Peyer's patch (tissue), 4 donors: ENCODE results near the gene GSTM2. TPM values are rescaled to one million over a fixed set of nuclear protein-coding genes. Genes with fewer than 3 reads are reported as not detected.

ENCODE experiments used
- DNase-seq, 3 donors: peaks; one replicate each; pipeline ENCODE4 v3.0.0-alpha.2; 2017 to 2019
- H3K27ac ChIP-seq, 4 donors: fragments of 200-600 bp; sonication (generic); one replicate each; pipeline ENCODE4 v1.5.1; 2016 to 2019
- H3K27me3 ChIP-seq, 2 donors: fragments of 200-600 bp; sonication (generic); one replicate each; pipeline ENCODE4 v1.5.1; 2019
- H3K36me3 ChIP-seq, 3 donors: fragments of 200-600 bp; sonication (generic); one replicate each; pipeline ENCODE4 v1.5.1; 2016 to 2019
- H3K4me1 ChIP-seq, 4 donors: fragments of 200-600 bp; sonication (generic); one replicate each; pipeline ENCODE4 v1.5.1; 2016 to 2019
- H3K4me3 ChIP-seq, 4 donors: fragments of 200-600 bp; sonication (generic); 1 replicate in 3 of 4; 2 replicates in 1 of 4; pipeline ENCODE4 v1.5.1; 2016 to 2019; ENCODE audit warnings: mild to moderate bottlenecking in 1 of 4
- H3K9me3 ChIP-seq, 4 donors: fragments of 200-600 bp; sonication (generic); one replicate each; pipeline ENCODE4 v1.5.1; 2016 to 2019; ENCODE audit warnings: mild to moderate bottlenecking in 1 of 4
- POLR2A ChIP-seq, 2 donors: fragments of 450-650 bp; IDR thresholded peaks; one replicate each; pipeline ENCODE4 v1.5.1; 2017; ENCODE audit warnings: antibody characterized with exemption in 2 of 2, mild to moderate bottlenecking in 2 of 2, moderate library complexity in 2 of 2
- total RNA-seq, 4 donors: library from RNA; depleted of rRNA; stranded (reverse); fragments of >200 nt; gene quantifications; one replicate each; pipeline ENCODE4 v1.1.0, GENCODE V29; 2016
- TF ChIP-seq, protein P1 (sequence below), 6 experiments: fragments of 450-650 bp in 4 of 6; fragments of 200-600 bp in 2 of 6; sonication (generic) in 1 of 6; IDR thresholded peaks; one replicate each; pipeline ENCODE4 v1.5.1; 2017 to 2019; ENCODE audit warnings: antibody characterized with exemption in 6 of 6, mild to moderate bottlenecking in 3 of 6, moderate library complexity in 1 of 6

Gene GSTM2
- total RNA-seq, 4 donors from 2014 or later = 38.5 to 242 (median 116) TPM

GRCh38 chr1:109653306-109653705 lies 14.6 kb upstream of the GSTM2 start:
- peaks cover 0 to 20% (median 3%) of the 10 kb centered on the region in 4 donors for H3K4me1 ChIP-seq
- H3K27me3 ChIP-seq = no peaks in the 10 kb centered on the region
- no peak overlapping the region for H3K4me3 ChIP-seq
- H3K9me3 ChIP-seq = no peaks in the 10 kb centered on the region
- peaks cover 0 to 1% (median 0%) of the 10 kb centered on the region in 3 donors for H3K36me3 ChIP-seq
- H3K27ac ChIP-seq = peak overlapping the region in 1 of 4 donors; percentile 49
- no peak for TF ChIP-seq POLR2A (IDR thresholded peaks at IDR 0.05)
- TF ChIP-seq, protein P1, sequence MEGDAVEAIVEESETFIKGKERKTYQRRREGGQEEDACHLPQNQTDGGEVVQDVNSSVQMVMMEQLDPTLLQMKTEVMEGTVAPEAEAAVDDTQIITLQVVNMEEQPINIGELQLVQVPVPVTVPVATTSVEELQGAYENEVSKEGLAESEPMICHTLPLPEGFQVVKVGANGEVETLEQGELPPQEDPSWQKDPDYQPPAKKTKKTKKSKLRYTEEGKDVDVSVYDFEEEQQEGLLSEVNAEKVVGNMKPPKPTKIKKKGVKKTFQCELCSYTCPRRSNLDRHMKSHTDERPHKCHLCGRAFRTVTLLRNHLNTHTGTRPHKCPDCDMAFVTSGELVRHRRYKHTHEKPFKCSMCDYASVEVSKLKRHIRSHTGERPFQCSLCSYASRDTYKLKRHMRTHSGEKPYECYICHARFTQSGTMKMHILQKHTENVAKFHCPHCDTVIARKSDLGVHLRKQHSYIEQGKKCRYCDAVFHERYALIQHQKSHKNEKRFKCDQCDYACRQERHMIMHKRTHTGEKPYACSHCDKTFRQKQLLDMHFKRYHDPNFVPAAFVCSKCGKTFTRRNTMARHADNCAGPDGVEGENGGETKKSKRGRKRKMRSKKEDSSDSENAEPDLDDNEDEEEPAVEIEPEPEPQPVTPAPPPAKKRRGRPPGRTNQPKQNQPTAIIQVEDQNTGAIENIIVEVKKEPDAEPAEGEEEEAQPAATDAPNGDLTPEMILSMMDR (IDR thresholded peaks at IDR 0.05) = no peak
- no peak for DNase-seq

DNA sequence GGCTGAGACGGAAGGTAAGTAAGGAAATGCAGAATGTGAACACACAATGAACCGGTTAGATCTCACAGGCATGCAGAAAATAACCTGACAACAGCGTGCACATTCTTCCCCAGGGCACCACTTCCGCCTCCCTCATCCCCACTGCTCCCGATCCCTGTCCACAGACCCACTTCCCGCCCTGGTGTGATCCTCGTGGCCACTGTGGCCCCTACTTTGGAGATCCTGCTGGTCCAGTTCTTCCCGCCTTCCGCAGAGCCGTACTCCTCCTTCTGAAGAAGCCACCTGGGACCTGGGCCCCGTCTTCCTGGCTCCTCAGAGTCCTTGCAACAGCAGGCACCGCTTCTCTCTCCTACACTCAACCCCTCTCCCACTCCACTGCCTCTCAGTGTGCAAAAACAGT lies 13.3 kb upstream of the GSTM2 start:
- Histone ChIP-seq H3K4me3 (no peak overlapping the region), H3K4me1 (peaks cover 0 to 26% (median 3%) of the 10 kb centered on the region in 4 donors), H3K36me3 (peaks cover 0 to 10% (median 0%) of the 10 kb centered on the region in 3 donors), H3K27ac (no peak overlapping the region), H3K27me3 (no peaks in the 10 kb centered on the region), H3K9me3 (no peaks in the 10 kb centered on the region)
- TF ChIP-seq, protein P1 (IDR thresholded peaks at IDR 0.05) = no peak
- TF ChIP-seq POLR2A (IDR thresholded peaks at IDR 0.05) = no peak
- DNase-seq = no peak

DNA sequence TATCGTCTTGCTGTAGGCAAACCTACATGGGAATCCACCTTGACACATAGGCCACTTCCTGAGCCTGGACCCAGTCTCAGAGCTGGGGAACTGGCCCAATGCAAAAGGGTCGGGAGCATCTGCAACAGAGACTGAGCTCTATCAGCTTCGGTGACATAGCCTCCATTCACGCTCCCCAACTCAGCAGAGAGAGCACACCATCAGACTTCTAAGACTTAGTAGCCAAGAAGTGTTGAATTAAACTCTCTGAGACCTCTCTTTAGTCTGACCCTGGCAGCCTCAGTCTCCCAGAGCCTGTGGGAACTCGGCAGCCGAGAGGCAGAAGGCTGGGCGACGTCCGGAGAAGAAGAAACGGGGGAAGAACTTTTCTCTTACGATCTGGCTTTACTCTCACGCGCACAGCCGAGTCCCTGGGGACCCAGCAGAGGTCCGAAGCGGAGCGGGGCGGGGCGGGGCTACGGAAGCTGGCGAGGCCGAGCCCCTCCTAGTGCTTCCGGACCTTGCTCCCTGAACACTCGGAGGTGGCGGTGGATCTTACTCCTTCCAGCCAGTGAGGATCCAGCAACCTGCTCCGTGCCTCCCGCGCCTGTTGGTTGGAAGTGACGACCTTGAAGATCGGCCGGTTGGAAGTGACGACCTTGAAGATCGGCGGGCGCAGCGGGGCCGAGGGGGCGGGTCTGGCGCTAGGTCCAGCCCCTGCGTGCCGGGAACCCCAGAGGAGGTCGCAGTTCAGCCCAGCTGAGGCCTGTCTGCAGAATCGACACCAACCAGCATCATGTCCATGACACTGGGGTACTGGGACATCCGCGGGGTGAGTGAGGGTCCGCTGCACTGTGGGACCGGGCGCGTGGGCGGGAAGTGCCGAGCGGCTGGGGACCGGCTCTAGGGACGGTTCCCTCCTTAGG lies 12.0 kb upstream of the GSTM2 start, which contains the start of gene GSTM4:
Gene GSTM4, plus strand, starts transcription at position 485 of the 905 bp plus-strand sequence. Its CDS starts 291 bp downstream, at position 776.
- no peaks in the 10 kb centered on the region for H3K9me3 ChIP-seq
- H3K36me3 ChIP-seq = peaks cover 0 to 21% (median 0%) of the 10 kb centered on the region in 3 donors
- peaks cover 0 to 26% (median 3%) of the 10 kb centered on the region in 4 donors for H3K4me1 ChIP-seq
- H3K27ac ChIP-seq = peak within 1 kb of the TSS; percentile 75 to 86 (median 82)
- no peaks in the 10 kb centered on the region for H3K27me3 ChIP-seq
- peak within 1 kb of the TSS; percentile 61 to 89 (median 76) for H3K4me3 ChIP-seq
- peak; percentile 88 to 96 (median 95) for DNase-seq
- TF ChIP-seq POLR2A (IDR thresholded peaks at IDR 0.05) = peak; percentile 65 to 77
- TF ChIP-seq, protein P1 (IDR thresholded peaks at IDR 0.05) = peak in 1 of 6 experiments; percentile 32

DNA sequence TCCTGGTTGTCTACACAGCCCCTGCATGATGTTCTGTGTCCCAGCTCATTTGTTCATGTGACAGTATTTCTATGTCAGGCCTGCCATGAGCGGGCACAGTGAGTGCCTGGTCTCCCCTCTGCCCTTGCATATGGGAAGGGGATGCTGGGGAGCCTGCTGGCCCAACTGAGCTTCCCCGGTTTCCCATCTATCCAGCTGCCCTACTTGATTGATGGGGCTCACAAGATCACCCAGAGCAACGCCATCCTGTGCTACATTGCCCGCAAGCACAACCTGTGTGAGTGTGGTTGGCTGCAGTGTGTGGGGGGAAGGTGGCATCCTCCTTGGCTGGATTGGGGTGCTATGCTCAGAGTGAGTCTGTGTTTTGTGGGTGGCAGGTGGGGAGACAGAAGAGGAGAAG lies 10.5 kb upstream of the GSTM2 start:
- Histone ChIP-seq H3K27ac (no peak overlapping the region), H3K36me3 (peaks cover 0 to 36% (median 0%) of the 10 kb centered on the region in 3 donors), H3K4me1 (peaks cover 0 to 26% (median 3%) of the 10 kb centered on the region in 4 donors), H3K27me3 (no peaks in the 10 kb centered on the region), H3K4me3 (peak overlapping the region in 2 of 4 donors; percentile 87 to 89), H3K9me3 (no peaks in the 10 kb centered on the region)
- no peak for DNase-seq
- TF ChIP-seq POLR2A (IDR thresholded peaks at IDR 0.05) = no peak
- TF ChIP-seq, protein P1 (IDR thresholded peaks at IDR 0.05) = no peak

GRCh38 chr1:109657970-109658369 lies 9.9 kb upstream of the GSTM2 start:
- TF ChIP-seq, protein P1 (IDR thresholded peaks at IDR 0.05) = no peak
- TF ChIP-seq POLR2A (IDR thresholded peaks at IDR 0.05) = no peak
- H3K27ac ChIP-seq = no peak overlapping the region

More at GRCh38 chr1:109657970-109658369, 9.9 kb upstream of the GSTM2 start:
- Histone ChIP-seq H3K4me1 (peaks cover 0 to 26% (median 3%) of the 10 kb centered on the region in 4 donors), H3K36me3 (peaks cover 0 to 36% (median 0%) of the 10 kb centered on the region in 3 donors), H3K4me3 (no peak overlapping the region), H3K27me3 (no peaks in the 10 kb centered on the region), H3K9me3 (no peaks in the 10 kb centered on the region)
- no peak for DNase-seq
